ENCODE measurements around the gene ENOSF1.
A peak's percentile ranks its signal among the peaks of the same experiment; 100 is the strongest.

DNA sequence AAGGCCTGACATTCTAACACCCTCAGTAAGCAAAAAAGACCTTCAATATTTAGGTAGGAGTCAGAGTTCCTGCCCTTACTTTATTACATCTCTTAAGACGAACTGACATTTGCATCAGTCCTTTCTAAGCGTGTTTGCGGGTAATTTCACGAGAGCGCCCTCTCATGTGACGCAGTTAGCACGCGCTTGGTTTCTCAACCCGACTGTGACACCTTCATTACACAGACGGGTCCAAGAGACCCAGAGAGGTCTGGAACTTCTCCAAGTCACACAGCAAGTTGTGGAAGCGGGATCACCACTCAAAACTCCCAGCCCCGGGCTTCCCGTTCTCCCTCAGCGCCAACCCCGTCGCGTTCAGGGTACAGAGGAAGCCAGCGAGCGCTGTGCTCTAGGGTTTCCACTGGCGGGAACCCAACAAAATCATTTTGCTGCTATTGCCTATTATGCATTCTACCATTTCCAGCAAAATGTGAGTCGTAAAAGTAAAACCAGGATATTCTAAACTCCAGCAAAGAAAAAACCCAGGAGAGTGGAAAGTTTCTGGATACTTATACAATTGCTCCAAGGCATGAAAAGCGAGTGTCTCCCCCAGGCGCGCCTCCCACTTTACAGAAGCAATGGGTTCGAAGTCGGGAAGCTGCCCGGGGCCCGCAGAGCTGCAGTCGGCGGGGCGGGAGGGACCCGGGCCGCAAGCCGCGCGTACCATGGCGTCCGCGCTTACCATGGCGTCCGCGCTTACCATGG lies 601 bp downstream of the ENOSF1 start:
- TF ChIP-seq ELK1 (IDR thresholded peaks at IDR 0.05; ENCODE audit: borderline replicate concordance, low read depth, low read length) (no peak), CTCF (conservative IDR thresholded peaks at IDR 0.05; ENCODE audit: low read depth, low read length) (0 out of 2 replicates have a peak, but pooled peaks have one; percentile 9)
